ENCODE results near the gene SRRM4.

DNA sequence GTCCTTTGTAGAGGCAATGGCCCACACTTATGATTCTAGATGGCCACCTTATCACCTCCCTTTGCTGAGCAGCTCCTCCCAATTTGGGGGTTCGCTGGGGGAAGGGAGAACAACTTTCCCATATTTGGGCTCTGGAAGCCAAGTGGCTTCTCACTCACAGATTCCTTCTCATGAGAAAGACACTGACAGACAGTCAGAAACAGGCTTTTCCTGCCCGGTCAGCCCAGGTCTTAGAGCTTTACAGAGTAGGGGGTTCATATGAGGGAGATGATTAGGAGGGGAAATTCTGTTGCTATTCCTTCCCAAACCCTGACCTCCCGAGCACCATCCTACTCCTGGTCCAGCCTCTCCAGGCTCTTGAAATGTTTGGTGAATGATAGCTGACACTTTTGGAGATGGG is 137.3 kb downstream of the SRRM4 start:
- TF ChIP-seq TAF1 (IDR thresholded peaks at IDR 0.05; ENCODE audit: borderline replicate concordance, insufficient read depth, low read length) (no peak), POLR2AphosphoS5 (IDR thresholded peaks at IDR 0.05; ENCODE audit: low read depth, low read length) (no peak)
